Omental fat pad (tissue), 4 donors: ENCODE measurements around the gene WDR20. TPM values are rescaled to one million over a fixed set of nuclear protein-coding genes. Genes with fewer than 3 reads are reported as not detected.

ENCODE experiments used
- ATAC-seq: fragments of 150-250 bp; one replicate; pipeline ENCODE4 v1.9.1; 2016; ENCODE audit warnings: mild to moderate bottlenecking, moderate library complexity; ENCODE audit not compliant: low FRiP score
- DNase-seq: peaks from one replicate; pipeline ENCODE4 v3.0.0-alpha.2; 2019; ENCODE audit warnings: low spot score
- CTCF ChIP-seq, 3 donors: fragments of 450-650 bp; IDR thresholded peaks; one replicate each; pipeline ENCODE4 v1.5.1; 2016 to 2017; ENCODE audit warnings: antibody characterized with exemption in 3 of 3, mild to moderate bottlenecking in 3 of 3, moderate library complexity in 2 of 3
- total RNA-seq, 4 donors: library from RNA; depleted of rRNA; stranded (reverse); fragments of >200 nt; gene quantifications; one replicate each; pipeline ENCODE4 v1.1.0, GENCODE V29; 2016

WDR20 gene
- total RNA-seq, 4 donors from 2014 or later: 20.2 to 26.4 (median 22.0) TPM

- ATAC-seq: no peak
- DNase-seq: no peak
- no peak for TF ChIP-seq CTCF (IDR thresholded peaks at IDR 0.05)
Observed at GRCh38 chr14:102208741-102209140, 69.0 kb downstream of the WDR20 start.

GRCh38 chr14:102209224-102209966, 69.7 kb downstream of the WDR20 start:
- ATAC-seq: no peak
- no peak for TF ChIP-seq CTCF (IDR thresholded peaks at IDR 0.05)
- DNase-seq: no peak

GRCh38 chr14:102210421-102211042, 70.8 kb downstream of the WDR20 start:
- ATAC-seq (no peak), DNase-seq (no peak)
- no peak for TF ChIP-seq CTCF (IDR thresholded peaks at IDR 0.05)

GRCh38 chr14:102211240-102211639, 71.5 kb downstream of the WDR20 start:
- DNase-seq: no peak
- no peak for ATAC-seq
- no peak for TF ChIP-seq CTCF (IDR thresholded peaks at IDR 0.05)

- no peak for TF ChIP-seq CTCF (IDR thresholded peaks at IDR 0.05)
- DNase-seq (no peak), ATAC-seq (no peak)
Observed at GRCh38 chr14:102212356-102212755, 72.7 kb downstream of the WDR20 start.

- DNase-seq (no peak), ATAC-seq (no peak)
- TF ChIP-seq CTCF (IDR thresholded peaks at IDR 0.05): no peak
Observed at GRCh38 chr14:102212845-102213244, 73.1 kb downstream of the WDR20 start.

- ATAC-seq (no peak), DNase-seq (no peak)
- TF ChIP-seq CTCF (IDR thresholded peaks at IDR 0.05): no peak
Observed at GRCh38 chr14:102213470-102213869, 73.8 kb downstream of the WDR20 start.
